Liver (tissue), 3 donors: ENCODE data around the gene UGT2B10.

Experiments
- CTCF ChIP-seq: fragments of 150-350 bp; IDR thresholded peaks from 2 replicates; pipeline ENCODE4 v1.5.1; 2017; ENCODE audit warnings: improper control_type of control experiment, low read depth, low read length; ENCODE audit not compliant: missing input control
- RAD21 ChIP-seq, 2 donors: IDR thresholded peaks; 2 replicates each; pipeline ENCODE4 v1.6.1; 2016; ENCODE audit warnings: antibody characterized with exemption in 2 of 2, mild to moderate bottlenecking in 2 of 2
- donor health status: healthy.
- donor health status: healthy.

DNA sequence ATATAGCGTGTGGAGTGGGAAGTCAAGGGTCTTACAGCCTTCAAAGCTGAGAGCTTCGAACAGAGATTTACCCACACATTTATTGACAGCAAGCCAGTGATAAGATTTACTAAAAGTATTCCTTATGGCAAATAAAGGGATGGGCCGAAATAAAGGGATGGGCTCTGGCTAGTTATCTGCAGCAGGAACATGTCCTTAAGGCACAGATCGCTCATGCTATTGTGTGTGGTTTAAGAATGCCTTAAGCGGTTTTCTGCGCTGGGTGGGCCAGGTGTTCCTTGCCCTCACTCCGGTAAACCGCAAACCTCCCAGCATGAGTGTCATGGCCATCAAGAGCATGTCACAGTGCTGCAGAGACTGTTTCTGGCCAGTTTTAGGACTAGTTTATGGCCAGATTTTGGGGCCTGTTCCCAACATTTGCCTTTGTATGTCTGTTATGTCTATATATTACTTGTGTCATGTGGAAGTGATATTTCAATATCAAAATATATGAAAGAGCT lies 53.5 kb downstream of the UGT2B10 start:
- TF ChIP-seq RAD21 (IDR thresholded peaks at IDR 0.05) = no peak
- TF ChIP-seq CTCF = no peak
